Mesodermal cell (in vitro differentiated cells): ENCODE data around the gene BAIAP2.

Source experiments
- H3K27ac ChIP-seq: 2 replicates; pipeline ENCODE4 v1.7.0; 2013; ENCODE audit warnings: mild to moderate bottlenecking, low read depth, low read length, moderate library complexity; ENCODE audit not compliant: severe bottlenecking
- H3K36me3 ChIP-seq: 2 replicates; pipeline ENCODE4 v1.7.1; 2013; ENCODE audit warnings: mild to moderate bottlenecking, low read length, moderate library complexity; ENCODE audit not compliant: control insufficient read depth, insufficient read depth
- H3K4me1 ChIP-seq: one replicate; pipeline ENCODE4 v1.7.1; 2013; ENCODE audit warnings: mild to moderate bottlenecking, low read length; ENCODE audit not compliant: insufficient read depth, control insufficient read depth, poor library complexity, severe bottlenecking
- H3K4me3 ChIP-seq: 2 replicates; pipeline ENCODE4 v1.7.0; 2013; ENCODE audit warnings: low read length, control low read depth, mild to moderate bottlenecking; ENCODE audit not compliant: insufficient read depth, poor library complexity, severe bottlenecking; ENCODE audit errors: extremely low read depth
- H3K9me3 ChIP-seq: 2 replicates; pipeline ENCODE4 v1.7.1; 2013; ENCODE audit warnings: mild to moderate bottlenecking, low read length, moderate library complexity; ENCODE audit not compliant: control insufficient read depth
- WGBS, 2 experiments: methylation state at CpG; one replicate each; pipeline ENCODE4 v1.1.5; 2013; ENCODE audit warnings: missing lambda C conversion rate in 2 of 2; ENCODE audit not compliant: insufficient coverage in 2 of 2; 5-methylcytosine and 5-hydroxymethylcytosine counted together

BAIAP2 gene

DNA sequence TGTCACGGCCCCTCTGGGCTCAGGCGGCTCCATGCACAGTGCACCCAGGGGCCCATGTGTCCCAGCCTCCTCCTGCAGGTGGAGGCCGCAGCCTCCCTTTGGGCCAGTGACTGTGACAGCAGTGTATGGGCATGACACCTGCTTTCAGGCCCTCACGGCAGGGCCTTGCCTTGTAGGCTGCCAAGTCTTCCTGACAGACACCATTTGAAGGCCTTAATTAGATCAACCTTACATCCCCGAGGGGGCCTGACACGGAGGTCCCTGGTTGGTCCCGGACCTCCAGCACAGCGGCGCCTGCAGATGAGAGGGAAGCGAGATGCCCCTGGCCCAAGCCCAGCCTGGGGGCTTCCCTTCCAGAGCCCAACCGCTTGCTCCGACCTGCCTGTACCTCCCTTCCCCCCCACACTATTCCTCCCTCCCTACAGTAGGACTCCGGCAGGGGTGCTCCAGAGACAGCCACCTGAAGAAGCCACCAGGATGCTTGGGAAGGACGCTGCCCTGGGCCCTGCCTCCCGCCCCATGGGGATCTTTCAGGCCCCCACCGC lies 31.9 kb downstream of the BAIAP2 start:
- H3K27ac ChIP-seq: no peak overlapping the region
- 89 to 92% methylated on average over 11 to 14 of the region's 16 CpGs for WGBS, 2 experiments

DNA sequence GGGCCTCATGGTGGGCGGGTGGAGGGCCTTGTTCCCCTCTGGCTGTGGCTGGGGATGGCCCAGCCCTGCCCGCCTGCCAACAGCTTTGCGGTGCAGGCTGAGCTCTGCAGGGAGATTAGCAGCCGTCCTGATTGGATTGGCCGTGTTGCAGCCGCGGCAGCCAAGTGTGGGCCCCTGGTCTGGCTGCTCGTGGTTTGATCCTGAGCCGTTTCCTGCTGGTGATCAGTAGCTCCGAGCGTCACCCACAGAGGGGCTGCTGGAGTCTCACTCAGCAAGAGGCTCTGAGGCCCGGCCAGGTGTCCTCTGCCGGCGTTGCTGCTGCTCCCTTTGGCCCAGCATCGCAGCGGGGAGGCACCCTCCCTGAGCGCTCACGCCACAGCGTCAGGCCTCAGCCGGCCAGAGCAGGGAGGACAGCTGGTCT lies 32.5 kb downstream of the BAIAP2 start:
- Histone ChIP-seq H3K4me1 (peaks cover 28% of the 10 kb centered on the region), H3K27ac (no peak overlapping the region), H3K4me3 (no peak overlapping the region), H3K9me3 (no peaks in the 10 kb centered on the region), H3K36me3 (peaks cover 3% of the 10 kb centered on the region)
- WGBS, 2 experiments: 86 to 88% methylated on average over 20 of the region's 20 CpGs

More for the DNA sequence above, 31.9 kb downstream of the BAIAP2 start:
- Histone ChIP-seq H3K36me3 (peaks cover 3% of the 10 kb centered on the region), H3K9me3 (no peaks in the 10 kb centered on the region), H3K4me1 (peaks cover 31% of the 10 kb centered on the region), H3K4me3 (no peak overlapping the region)

DNA sequence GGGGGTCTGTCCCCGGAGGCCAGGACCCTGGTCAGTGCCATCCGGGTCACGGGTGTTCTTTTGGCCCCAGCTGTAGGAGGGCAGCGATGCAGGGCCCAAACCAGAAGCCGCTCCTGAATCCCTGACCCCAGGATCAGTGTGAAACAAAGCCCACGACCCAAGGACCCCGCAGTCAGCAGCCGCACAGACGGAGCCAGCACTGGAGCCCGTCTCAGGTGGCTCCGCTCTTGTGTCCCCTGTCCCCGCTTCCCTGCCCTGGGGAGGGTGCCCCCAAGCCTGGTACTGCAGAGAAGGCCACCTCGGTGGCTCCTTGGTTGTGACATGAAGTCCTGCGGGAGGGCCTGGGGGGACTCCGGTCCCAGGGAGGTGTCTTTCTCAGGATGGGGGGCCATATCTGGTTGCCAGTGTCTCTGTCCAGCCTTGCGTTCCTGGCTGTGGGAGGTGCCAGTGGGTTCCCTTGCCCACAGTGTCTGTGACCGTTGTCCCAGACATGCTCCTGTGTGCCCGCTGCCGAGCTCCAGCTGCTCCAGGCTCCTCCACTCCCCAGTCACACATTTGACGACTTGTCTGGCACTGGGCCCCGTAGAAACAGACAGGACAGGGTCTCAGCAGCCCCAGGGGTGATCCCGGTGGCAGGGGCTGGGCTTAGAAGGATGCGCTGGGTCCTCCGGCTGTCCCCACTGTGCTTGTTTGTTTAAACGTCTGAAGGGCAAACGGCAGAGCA lies 33.6 kb downstream of the BAIAP2 start:
- Histone ChIP-seq H3K4me1 (peaks cover 18% of the 10 kb centered on the region), H3K4me3 (no peak overlapping the region), H3K9me3 (no peaks in the 10 kb centered on the region), H3K36me3 (peaks cover 3% of the 10 kb centered on the region), H3K27ac (no peak overlapping the region)
- 94 to 95% methylated on average over 25 of the region's 26 CpGs for WGBS, 2 experiments

GRCh38 chr17:81069135-81069645 lies 34.2 kb downstream of the BAIAP2 start:
- Histone ChIP-seq H3K4me3 (no peak overlapping the region), H3K27ac (no peak overlapping the region), H3K9me3 (no peaks in the 10 kb centered on the region), H3K4me1 (peaks cover 12% of the 10 kb centered on the region), H3K36me3 (peaks cover 3% of the 10 kb centered on the region)
- WGBS, 2 experiments: 92 to 94% methylated on average over 20 to 23 of the region's 23 CpGs

GRCh38 chr17:81070541-81071246 lies 35.7 kb downstream of the BAIAP2 start:
- WGBS, 2 experiments: 89 to 91% methylated on average over 13 to 15 of the region's 25 CpGs
- Histone ChIP-seq H3K36me3 (peaks cover 3% of the 10 kb centered on the region), H3K4me3 (no peak overlapping the region), H3K27ac (no peak overlapping the region), H3K4me1 (no peaks in the 10 kb centered on the region), H3K9me3 (no peaks in the 10 kb centered on the region)

GRCh38 chr17:81071761-81072741 lies 37.1 kb downstream of the BAIAP2 start:
- Histone ChIP-seq H3K27ac (no peak overlapping the region), H3K4me3 (no peak overlapping the region), H3K9me3 (no peaks in the 10 kb centered on the region), H3K4me1 (no peaks in the 10 kb centered on the region), H3K36me3 (peaks cover 3% of the 10 kb centered on the region)
- WGBS, 2 experiments: 94 to 96% methylated on average over 26 to 35 of the region's 39 CpGs

GRCh38 chr17:81073967-81074839 lies 39.3 kb downstream of the BAIAP2 start:
- H3K36me3 ChIP-seq: peaks cover 3% of the 10 kb centered on the region
- 94 to 97% methylated on average over 42 of the region's 42 CpGs for WGBS, 2 experiments

GRCh38 chr17:81074875-81075274 lies 39.9 kb downstream of the BAIAP2 start:
- H3K36me3 ChIP-seq: peaks cover 3% of the 10 kb centered on the region
- H3K4me1 ChIP-seq: no peaks in the 10 kb centered on the region
- no peak overlapping the region for H3K4me3 ChIP-seq
- H3K9me3 ChIP-seq: no peaks in the 10 kb centered on the region
- no peak overlapping the region for H3K27ac ChIP-seq
- 71 to 73% methylated on average over 4 to 5 of the region's 8 CpGs for WGBS, 2 experiments

More at GRCh38 chr17:81073967-81074839, 39.3 kb downstream of the BAIAP2 start:
- Histone ChIP-seq H3K27ac (no peak overlapping the region), H3K4me1 (no peaks in the 10 kb centered on the region), H3K4me3 (no peak overlapping the region), H3K9me3 (no peaks in the 10 kb centered on the region)

DNA sequence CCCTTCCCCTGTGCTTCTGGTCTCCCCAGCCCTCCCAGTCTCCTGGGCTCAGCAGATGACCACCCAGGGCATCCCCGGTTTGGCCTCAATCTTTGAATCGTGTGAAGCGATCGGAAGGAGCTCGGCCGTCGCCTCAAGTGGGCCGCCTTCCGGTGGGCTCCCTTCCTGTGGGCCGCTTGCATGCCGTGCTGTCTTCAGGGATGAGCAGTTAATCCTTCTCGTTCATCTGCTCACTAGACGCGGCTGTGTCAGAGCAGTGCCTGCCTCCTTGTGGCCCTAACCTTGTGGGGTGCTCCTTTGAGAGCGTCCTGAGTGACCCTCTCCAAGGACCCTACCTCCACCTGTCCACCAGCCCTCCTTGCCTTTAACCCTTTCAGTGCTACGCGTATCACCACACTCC lies 40.4 kb downstream of the BAIAP2 start:
- Histone ChIP-seq H3K9me3 (no peaks in the 10 kb centered on the region), H3K27ac (no peak overlapping the region), H3K36me3 (peaks cover 6% of the 10 kb centered on the region), H3K4me3 (no peak overlapping the region), H3K4me1 (no peaks in the 10 kb centered on the region)
- WGBS, 2 experiments: 86 to 92% methylated on average over 15 to 16 of the region's 17 CpGs
